ENCODE data around the gene CRELD2. TPM values are rescaled to one million over a fixed set of nuclear protein-coding genes. Genes with fewer than 3 reads are reported as not detected.

The CRELD2 gene
- total and polyA plus RNA-seq, 2 of the 13 experiments (the other 11 are each of a cell fraction or from before 2014, with no cell fraction given): 17.2 to 44.7 TPM

GRCh38 chr22:49883294-49883640 lies 35.2 kb upstream of the CRELD2 start:
- DNase-seq (ENCODE audit: low spot score): no peak
- Histone ChIP-seq H4K20me1 (ENCODE audit: insufficient read depth, low read length) (no peaks in the 10 kb centered on the region; the same call in 1 of the 2 replicates), H3K79me2 (ENCODE audit: insufficient read depth, low read length) (peaks cover 35% of the 10 kb centered on the region), H3K9ac (ENCODE audit: insufficient read depth, low read depth, low read length) (no peak overlapping the region), H3K27me3 (ENCODE audit: control insufficient read depth in 1 of 2, insufficient read depth in 2 of 2, low read length in 2 of 2) (no peaks in the 10 kb centered on the region), H3K27ac (ENCODE audit: extremely low read length, insufficient read depth, low read length) (no peak overlapping the region), H3K4me2 (ENCODE audit: low read depth, low read length) (no peak overlapping the region), H2AFZ (ENCODE audit: low read length) (no peak overlapping the region), H3K4me1 (ENCODE audit: insufficient read depth, low read length) (no peaks in the 10 kb centered on the region), H3K4me3 (replicated peaks in 1 of 3; ENCODE audit: insufficient read depth in 1 of 3, low read depth in 2 of 3, low read length in 3 of 3) (no peak overlapping the region), H3K9me3 (ENCODE audit: low read length) (no peaks in the 10 kb centered on the region), H3K36me3 (replicated peaks in 1 of 2; ENCODE audit: control insufficient read depth in 1 of 2, insufficient read depth in 2 of 2, low read length in 2 of 2) (peaks cover 12 to 43% of the 10 kb centered on the region in 2 experiments; a peak in 4 of 5 replicates)
- no TSS peak for BruUV-seq (replicated peaks)
- no peak for FAIRE-seq
- intact Hi-C loops (cut with micrococcal nuclease; ENCODE audit: unreplicated experiment): no loop called here
- 96% methylated on average over 4 of the region's 4 CpGs for WGBS (ENCODE audit: low lambda C conversion rate)
- TF ChIP-seq ZFX (CRISPR knock-in tag; IDR thresholded peaks at IDR 0.05; ENCODE audit: low read depth): no peak
- no peak for TF ChIP-seq SSRP1 (CRISPR knock-in tag; IDR thresholded peaks at IDR 0.05)
- ChIA-PET POLR2A (no interaction called here), CTCF (ENCODE audit: low intra/inter-chr PET ratio, low total read pairs) (no interaction called here)
- in situ Hi-C loops (cut with HindIII; ENCODE audit: extremely low pct_ligation_motif_present, low pct_unique_long_range_greater_than_20kb): no loop called here
- ATAC-seq: no peak

GRCh38 chr22:49884075-49884474 lies 34.4 kb upstream of the CRELD2 start:
- Histone ChIP-seq H4K20me1 (ENCODE audit: insufficient read depth, low read length) (no peaks in the 10 kb centered on the region; the same call in 1 of the 2 replicates), H3K4me2 (ENCODE audit: low read depth, low read length) (no peak overlapping the region), H3K27ac (ENCODE audit: extremely low read length, insufficient read depth, low read length) (no peak overlapping the region), H3K9me3 (ENCODE audit: low read length) (no peaks in the 10 kb centered on the region), H3K4me3 (replicated peaks in 1 of 3; ENCODE audit: insufficient read depth in 1 of 3, low read depth in 2 of 3, low read length in 3 of 3) (no peak overlapping the region), H3K9ac (ENCODE audit: insufficient read depth, low read depth, low read length) (no peak overlapping the region), H3K27me3 (ENCODE audit: control insufficient read depth in 1 of 2, insufficient read depth in 2 of 2, low read length in 2 of 2) (no peaks in the 10 kb centered on the region), H2AFZ (ENCODE audit: low read length) (no peak overlapping the region), H3K36me3 (replicated peaks in 1 of 2; ENCODE audit: control insufficient read depth in 1 of 2, insufficient read depth in 2 of 2, low read length in 2 of 2) (peaks cover 17 to 52% of the 10 kb centered on the region in 2 experiments), H3K79me2 (ENCODE audit: insufficient read depth, low read length) (peaks cover 33% of the 10 kb centered on the region), H3K4me1 (ENCODE audit: insufficient read depth, low read length) (no peaks in the 10 kb centered on the region)
- TF ChIP-seq, protein P1, sequence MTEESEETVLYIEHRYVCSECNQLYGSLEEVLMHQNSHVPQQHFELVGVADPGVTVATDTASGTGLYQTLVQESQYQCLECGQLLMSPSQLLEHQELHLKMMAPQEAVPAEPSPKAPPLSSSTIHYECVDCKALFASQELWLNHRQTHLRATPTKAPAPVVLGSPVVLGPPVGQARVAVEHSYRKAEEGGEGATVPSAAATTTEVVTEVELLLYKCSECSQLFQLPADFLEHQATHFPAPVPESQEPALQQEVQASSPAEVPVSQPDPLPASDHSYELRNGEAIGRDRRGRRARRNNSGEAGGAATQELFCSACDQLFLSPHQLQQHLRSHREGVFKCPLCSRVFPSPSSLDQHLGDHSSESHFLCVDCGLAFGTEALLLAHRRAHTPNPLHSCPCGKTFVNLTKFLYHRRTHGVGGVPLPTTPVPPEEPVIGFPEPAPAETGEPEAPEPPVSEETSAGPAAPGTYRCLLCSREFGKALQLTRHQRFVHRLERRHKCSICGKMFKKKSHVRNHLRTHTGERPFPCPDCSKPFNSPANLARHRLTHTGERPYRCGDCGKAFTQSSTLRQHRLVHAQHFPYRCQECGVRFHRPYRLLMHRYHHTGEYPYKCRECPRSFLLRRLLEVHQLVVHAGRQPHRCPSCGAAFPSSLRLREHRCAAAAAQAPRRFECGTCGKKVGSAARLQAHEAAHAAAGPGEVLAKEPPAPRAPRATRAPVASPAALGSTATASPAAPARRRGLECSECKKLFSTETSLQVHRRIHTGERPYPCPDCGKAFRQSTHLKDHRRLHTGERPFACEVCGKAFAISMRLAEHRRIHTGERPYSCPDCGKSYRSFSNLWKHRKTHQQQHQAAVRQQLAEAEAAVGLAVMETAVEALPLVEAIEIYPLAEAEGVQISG (CRISPR knock-in tag; IDR thresholded peaks at IDR 0.05): no peak
- TF ChIP-seq, protein P2, sequence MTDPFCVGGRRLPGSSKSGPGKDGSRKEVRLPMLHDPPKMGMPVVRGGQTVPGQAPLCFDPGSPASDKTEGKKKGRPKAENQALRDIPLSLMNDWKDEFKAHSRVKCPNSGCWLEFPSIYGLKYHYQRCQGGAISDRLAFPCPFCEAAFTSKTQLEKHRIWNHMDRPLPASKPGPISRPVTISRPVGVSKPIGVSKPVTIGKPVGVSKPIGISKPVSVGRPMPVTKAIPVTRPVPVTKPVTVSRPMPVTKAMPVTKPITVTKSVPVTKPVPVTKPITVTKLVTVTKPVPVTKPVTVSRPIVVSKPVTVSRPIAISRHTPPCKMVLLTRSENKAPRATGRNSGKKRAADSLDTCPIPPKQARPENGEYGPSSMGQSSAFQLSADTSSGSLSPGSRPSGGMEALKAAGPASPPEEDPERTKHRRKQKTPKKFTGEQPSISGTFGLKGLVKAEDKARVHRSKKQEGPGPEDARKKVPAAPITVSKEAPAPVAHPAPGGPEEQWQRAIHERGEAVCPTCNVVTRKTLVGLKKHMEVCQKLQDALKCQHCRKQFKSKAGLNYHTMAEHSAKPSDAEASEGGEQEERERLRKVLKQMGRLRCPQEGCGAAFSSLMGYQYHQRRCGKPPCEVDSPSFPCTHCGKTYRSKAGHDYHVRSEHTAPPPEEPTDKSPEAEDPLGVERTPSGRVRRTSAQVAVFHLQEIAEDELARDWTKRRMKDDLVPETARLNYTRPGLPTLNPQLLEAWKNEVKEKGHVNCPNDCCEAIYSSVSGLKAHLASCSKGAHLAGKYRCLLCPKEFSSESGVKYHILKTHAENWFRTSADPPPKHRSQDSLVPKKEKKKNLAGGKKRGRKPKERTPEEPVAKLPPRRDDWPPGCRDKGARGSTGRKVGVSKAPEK (CRISPR knock-in tag; IDR thresholded peaks at IDR 0.05; ENCODE audit: borderline replicate concordance): no peak
- TF ChIP-seq ZNF337 (CRISPR knock-in tag; IDR thresholded peaks at IDR 0.05; ENCODE audit: borderline replicate concordance, low read depth) (no peak), SMARCC2 (IDR thresholded peaks at IDR 0.05) (no peak)
- intact Hi-C loops (cut with micrococcal nuclease; ENCODE audit: unreplicated experiment) (no loop called here), in situ Hi-C loops (cut with HindIII; ENCODE audit: extremely low pct_ligation_motif_present, low pct_unique_long_range_greater_than_20kb) (no loop called here)
- no peak for DNase-seq (ENCODE audit: low spot score)
- ATAC-seq: no peak
- 95% methylated on average over 20 of the region's 20 CpGs for WGBS (ENCODE audit: low lambda C conversion rate)
- CTCF ChIA-PET (ENCODE audit: low intra/inter-chr PET ratio, low total read pairs): no interaction called here
- no TSS peak for BruUV-seq (replicated peaks)
- FAIRE-seq: no peak
- POLR2A ChIA-PET: no interaction called here

Data from HepG2 (cell line).